OCI-LY1 (cell line): ENCODE measurements around the gene TFEB.

Experiments used
- H2AFZ ChIP-seq: fragments of 200-600 bp; sonication (generic), shearing (Covaris generic); 2 replicates; pipeline ENCODE4 v1.6.0; 2014; ENCODE audit warnings: antibody characterized with exemption, mild to moderate bottlenecking, low read length
- H3F3A ChIP-seq: fragments of 200-600 bp; sonication (generic), shearing (Covaris generic); 2 replicates; pipeline ENCODE4 v1.6.0; 2014; ENCODE audit warnings: mild to moderate bottlenecking, antibody characterized with exemption, low read length, moderate library complexity; ENCODE audit not compliant: insufficient read depth
- H3K27ac ChIP-seq: fragments of 200-600 bp; sonication (generic); 2 replicates; pipeline ENCODE4 v1.5.1; 2014; ENCODE audit warnings: low read length, mixed run types, mild to moderate bottlenecking, low read depth; ENCODE audit not compliant: poor library complexity, severe bottlenecking
- H3K27me3 ChIP-seq: fragments of 200-600 bp; sonication (generic); 2 replicates; pipeline ENCODE4 v1.6.0; 2014; ENCODE audit warnings: antibody characterized with exemption, mild to moderate bottlenecking, low read length, moderate library complexity; ENCODE audit not compliant: insufficient read depth
- H3K36me3 ChIP-seq: fragments of 200-600 bp; sonication (generic); 2 replicates; pipeline ENCODE4 v1.6.1; 2014; ENCODE audit warnings: mild to moderate bottlenecking, antibody characterized with exemption, low read length, moderate library complexity, mixed read lengths; ENCODE audit not compliant: insufficient read depth
- H3K4me1 ChIP-seq: fragments of 200-600 bp; sonication (generic); 2 replicates; pipeline ENCODE4 v1.5.1; 2014; ENCODE audit warnings: mild to moderate bottlenecking, low read length, moderate library complexity; ENCODE audit not compliant: insufficient read depth, severe bottlenecking
- H3K4me2 ChIP-seq: fragments of 200-600 bp; sonication (generic), shearing (Covaris generic); 2 replicates; pipeline ENCODE4 v1.6.1; 2014; ENCODE audit warnings: low read length
- H3K4me3 ChIP-seq: fragments of 200-600 bp; sonication (generic); 2 replicates; pipeline ENCODE4 v1.5.1; 2014; ENCODE audit warnings: low read length, low read depth, mild to moderate bottlenecking, mixed read lengths; ENCODE audit not compliant: poor library complexity, severe bottlenecking
- H3K79me2 ChIP-seq: fragments of 200-600 bp; shearing (Covaris generic); 2 replicates; pipeline ENCODE4 v1.6.1; 2016; ENCODE audit warnings: mixed run types, low read length, mixed read lengths; ENCODE audit not compliant: insufficient read depth
- H3K9ac ChIP-seq: fragments of 200-600 bp; sonication (generic), shearing (Covaris generic); 2 replicates; pipeline ENCODE4 v1.6.1; 2014; ENCODE audit warnings: mild to moderate bottlenecking, low read length, mixed read lengths
- H3K9me2 ChIP-seq: fragments of 200-600 bp; sonication (generic), shearing (Covaris generic); 2 replicates; pipeline ENCODE4 v1.6.1; 2014; ENCODE audit warnings: low read depth, mild to moderate bottlenecking, low read length, mixed read lengths
- H3K9me3 ChIP-seq: fragments of 200-600 bp; shearing (Covaris generic); 2 replicates; pipeline ENCODE4 v1.6.1; 2014; ENCODE audit warnings: low read length, mixed read lengths
- H4K20me1 ChIP-seq: fragments of 200-600 bp; sonication (generic), shearing (Covaris generic); 2 replicates; pipeline ENCODE4 v1.6.0; 2016; ENCODE audit warnings: mild to moderate bottlenecking, low read length; ENCODE audit not compliant: insufficient read depth
- CTCF ChIP-seq: fragments of 200-600 bp; sonication (generic), shearing (Covaris generic); IDR thresholded peaks from 2 replicates; pipeline ENCODE4 v1.5.1; 2017; ENCODE audit warnings: mild to moderate bottlenecking, antibody characterized with exemption, low read length, moderate library complexity, mixed read lengths
- EZH2 ChIP-seq: fragments of 200-600 bp; sonication (generic), shearing (Covaris generic); IDR thresholded peaks from 2 replicates; pipeline ENCODE4 v1.8.0; 2017; ENCODE audit warnings: borderline replicate concordance, mixed run types, mild to moderate bottlenecking, antibody characterized with exemption, low read length, moderate library complexity, mixed read lengths

TFEB gene

GRCh38 chr6:41652866-41653652, 82.3 kb downstream of the TFEB start:
- H3K27me3 ChIP-seq = no peaks in the 10 kb centered on the region
- H3F3A ChIP-seq = no peaks in the 10 kb centered on the region
- no peaks in the 10 kb centered on the region for H3K9me2 ChIP-seq
- no peaks in the 10 kb centered on the region for H3K9me3 ChIP-seq
- H2AFZ ChIP-seq = no peak overlapping the region
- TF ChIP-seq CTCF (no peak), EZH2 (no peak)
- H3K27ac ChIP-seq = no peak overlapping the region
- H3K4me1 ChIP-seq = no peaks in the 10 kb centered on the region
- no peaks in the 10 kb centered on the region for H3K79me2 ChIP-seq
- H3K4me2 ChIP-seq = no peak overlapping the region
- H4K20me1 ChIP-seq = no peaks in the 10 kb centered on the region
- no peak overlapping the region for H3K4me3 ChIP-seq
- no peak overlapping the region for H3K9ac ChIP-seq
- H3K36me3 ChIP-seq = no peaks in the 10 kb centered on the region

- Histone ChIP-seq H3K4me2 (no peak overlapping the region), H3K27me3 (no peaks in the 10 kb centered on the region; the same call in 1 of the 2 replicates), H3K36me3 (no peaks in the 10 kb centered on the region), H4K20me1 (no peaks in the 10 kb centered on the region), H3K9ac (no peak overlapping the region), H3K9me3 (no peaks in the 10 kb centered on the region), H3F3A (no peaks in the 10 kb centered on the region), H3K4me3 (no peak overlapping the region), H3K27ac (no peak overlapping the region), H3K79me2 (no peaks in the 10 kb centered on the region), H2AFZ (no peak overlapping the region), H3K4me1 (no peaks in the 10 kb centered on the region), H3K9me2 (no peaks in the 10 kb centered on the region)
- TF ChIP-seq CTCF (no peak), EZH2 (no peak)
Measured at GRCh38 chr6:41651962-41652657, 83.3 kb downstream of the TFEB start.

GRCh38 chr6:41651246-41651961, 84.0 kb downstream of the TFEB start:
- no peak for TF ChIP-seq EZH2
- TF ChIP-seq CTCF = no peak
- H3K79me2 ChIP-seq = no peaks in the 10 kb centered on the region
- H3K27ac ChIP-seq = no peak overlapping the region
- H3K36me3 ChIP-seq = no peaks in the 10 kb centered on the region
- H3K4me2 ChIP-seq = no peak overlapping the region
- H3K4me3 ChIP-seq = no peak overlapping the region
- H2AFZ ChIP-seq = no peak overlapping the region
- no peaks in the 10 kb centered on the region for H3K4me1 ChIP-seq
- H3F3A ChIP-seq = no peaks in the 10 kb centered on the region
- H3K27me3 ChIP-seq = no peaks in the 10 kb centered on the region; the same call in 1 of the 2 replicates
- no peaks in the 10 kb centered on the region for H4K20me1 ChIP-seq
- no peak overlapping the region for H3K9ac ChIP-seq
- no peaks in the 10 kb centered on the region for H3K9me2 ChIP-seq
- no peaks in the 10 kb centered on the region for H3K9me3 ChIP-seq
